ENCODE results near the gene EIF3L.

The EIF3L gene

DNA sequence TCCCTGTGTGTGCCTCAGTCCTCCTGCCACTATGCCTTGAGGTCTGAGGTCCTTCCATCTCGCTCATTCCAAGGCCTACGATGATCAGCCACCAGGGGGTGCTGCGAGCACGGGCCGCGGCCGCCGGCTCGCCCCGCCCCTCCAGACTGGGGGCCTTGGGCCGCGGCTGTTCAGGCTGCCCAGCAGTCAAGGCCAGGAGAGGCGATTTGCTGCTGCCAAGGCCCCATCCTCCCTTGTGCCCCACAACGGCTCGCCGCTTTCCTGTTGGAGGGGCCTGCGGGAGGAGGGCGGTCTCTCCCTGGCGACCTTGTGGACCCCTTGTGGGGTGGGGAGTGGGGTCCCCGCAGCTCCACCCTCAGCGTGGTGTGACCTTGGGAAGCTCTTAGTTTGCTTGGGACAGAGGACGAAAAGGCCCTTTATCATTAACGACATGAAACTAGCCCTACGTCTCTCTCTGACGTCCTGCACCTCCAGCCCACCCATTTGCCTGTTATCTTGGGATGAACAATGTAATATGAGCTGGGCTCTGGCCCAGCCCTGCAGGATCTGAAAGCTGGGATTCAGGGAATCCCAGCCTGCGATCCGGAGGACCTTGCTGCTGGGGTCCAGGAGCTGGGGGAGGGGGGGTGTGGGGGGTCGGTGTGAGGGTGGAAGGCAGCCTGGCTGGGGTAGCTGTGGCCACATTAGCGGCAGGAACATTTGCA lies 31.4 kb upstream of the EIF3L start:
- DNase-seq, result no peak

DNA sequence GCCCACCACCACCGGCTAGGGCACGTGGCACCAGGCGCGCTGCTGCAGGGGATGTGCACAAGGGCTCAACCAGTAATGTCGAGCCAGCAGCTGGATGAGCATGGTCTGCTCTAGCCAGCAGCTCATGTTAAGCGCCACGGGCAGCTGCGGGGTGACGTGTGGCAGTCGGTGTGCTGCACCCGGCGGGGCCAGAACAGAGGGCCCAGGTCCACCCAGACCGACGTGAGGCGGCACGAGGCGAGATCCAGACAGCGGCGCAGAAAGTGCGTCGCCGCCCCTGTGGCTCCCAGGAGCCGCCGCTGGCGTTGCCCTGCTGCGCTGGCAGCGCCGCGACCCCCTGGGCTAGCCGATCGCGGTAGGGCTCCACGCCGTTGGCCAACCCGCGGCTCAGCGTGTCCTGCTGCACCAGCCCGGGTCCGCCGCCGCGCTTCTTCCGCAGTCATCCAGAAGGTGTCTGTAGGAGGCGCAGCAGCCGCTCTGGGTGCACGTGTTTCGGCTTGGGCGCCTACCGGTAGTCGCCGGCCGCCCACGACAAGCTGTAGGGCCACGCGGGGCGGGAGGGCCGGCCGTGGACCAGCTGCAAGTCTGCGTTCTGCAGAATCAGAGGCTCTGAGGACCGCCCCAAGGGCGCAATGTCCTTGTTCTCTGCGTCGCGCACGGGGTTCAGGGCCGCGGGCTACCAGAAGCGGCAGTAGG lies 30.7 kb upstream of the EIF3L start:
- no peak for DNase-seq

DNA sequence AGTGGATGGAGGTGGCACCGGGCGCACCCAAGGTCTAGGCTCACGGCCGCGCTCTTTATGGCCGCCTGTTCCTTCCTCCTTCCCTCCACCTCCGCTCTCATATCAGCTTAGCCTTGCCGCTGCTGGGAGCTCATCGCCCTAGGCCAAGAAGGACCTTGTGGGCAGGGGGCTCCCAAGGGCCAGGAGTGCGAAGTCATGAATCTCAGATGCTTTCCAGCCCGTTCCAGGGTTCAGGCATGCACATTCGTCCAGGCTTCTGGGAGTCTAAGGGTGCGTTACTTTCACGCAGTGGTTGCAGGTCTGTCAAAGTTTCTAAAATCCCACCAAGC lies 30.1 kb upstream of the EIF3L start:
- DNase-seq, result no peak

DNA sequence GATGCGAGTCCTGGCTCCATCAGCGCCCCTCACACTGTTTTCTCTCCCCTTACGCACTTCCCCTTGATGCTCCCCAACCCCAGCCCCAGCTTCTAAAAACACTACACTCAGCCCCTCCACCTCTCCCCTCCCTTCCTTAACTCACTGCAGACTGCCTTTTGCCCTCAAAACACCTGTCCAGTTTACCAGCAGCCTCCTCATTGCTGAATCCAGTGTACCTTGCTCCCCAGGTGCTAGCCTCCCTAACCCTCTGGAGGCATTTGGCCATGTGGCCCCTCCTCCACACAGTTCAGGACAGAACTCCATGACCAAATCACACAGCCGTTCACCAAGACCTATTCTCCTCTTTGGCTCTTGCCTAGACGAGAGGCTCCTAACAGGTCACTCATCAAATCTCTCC lies 28.9 kb upstream of the EIF3L start:
- DNase-seq, result no peak

DNA sequence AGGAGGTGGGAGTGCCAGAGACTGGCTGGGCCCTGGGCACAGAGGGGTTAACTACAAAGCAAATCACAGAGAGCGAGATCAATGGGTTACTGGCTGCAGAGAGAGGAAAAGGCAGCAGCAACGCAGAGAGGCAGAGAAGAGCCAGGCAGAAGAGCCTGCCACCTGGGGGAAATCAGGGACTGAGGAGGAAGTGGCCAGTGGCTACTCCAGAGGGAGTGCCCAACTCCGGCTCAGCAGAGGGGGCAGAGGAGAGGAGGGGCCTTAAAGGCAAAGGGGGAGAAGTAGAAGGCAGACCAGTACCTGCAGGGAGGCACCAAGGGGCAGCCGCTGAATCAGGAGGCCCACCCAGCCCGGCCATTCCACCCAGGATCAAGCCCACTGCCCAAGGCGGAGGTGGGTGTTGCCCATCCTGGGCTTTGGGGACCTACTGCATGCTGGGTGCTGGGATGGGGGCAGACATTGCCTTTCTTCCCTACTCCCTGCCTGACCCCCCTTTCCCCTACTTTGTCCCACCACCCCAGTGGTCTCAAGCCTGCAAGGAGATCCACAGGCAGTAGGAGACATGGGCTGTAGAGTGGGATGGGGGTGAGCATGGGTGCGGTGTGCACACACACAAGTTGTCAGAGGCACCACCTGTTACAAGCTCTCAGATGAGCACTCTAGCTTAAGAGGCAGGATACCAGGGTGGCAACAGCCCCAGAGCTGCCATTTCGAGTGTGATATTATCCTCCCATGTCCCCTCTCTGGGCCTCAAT lies 27.0 kb upstream of the EIF3L start:
- DNase-seq, result no peak

DNA sequence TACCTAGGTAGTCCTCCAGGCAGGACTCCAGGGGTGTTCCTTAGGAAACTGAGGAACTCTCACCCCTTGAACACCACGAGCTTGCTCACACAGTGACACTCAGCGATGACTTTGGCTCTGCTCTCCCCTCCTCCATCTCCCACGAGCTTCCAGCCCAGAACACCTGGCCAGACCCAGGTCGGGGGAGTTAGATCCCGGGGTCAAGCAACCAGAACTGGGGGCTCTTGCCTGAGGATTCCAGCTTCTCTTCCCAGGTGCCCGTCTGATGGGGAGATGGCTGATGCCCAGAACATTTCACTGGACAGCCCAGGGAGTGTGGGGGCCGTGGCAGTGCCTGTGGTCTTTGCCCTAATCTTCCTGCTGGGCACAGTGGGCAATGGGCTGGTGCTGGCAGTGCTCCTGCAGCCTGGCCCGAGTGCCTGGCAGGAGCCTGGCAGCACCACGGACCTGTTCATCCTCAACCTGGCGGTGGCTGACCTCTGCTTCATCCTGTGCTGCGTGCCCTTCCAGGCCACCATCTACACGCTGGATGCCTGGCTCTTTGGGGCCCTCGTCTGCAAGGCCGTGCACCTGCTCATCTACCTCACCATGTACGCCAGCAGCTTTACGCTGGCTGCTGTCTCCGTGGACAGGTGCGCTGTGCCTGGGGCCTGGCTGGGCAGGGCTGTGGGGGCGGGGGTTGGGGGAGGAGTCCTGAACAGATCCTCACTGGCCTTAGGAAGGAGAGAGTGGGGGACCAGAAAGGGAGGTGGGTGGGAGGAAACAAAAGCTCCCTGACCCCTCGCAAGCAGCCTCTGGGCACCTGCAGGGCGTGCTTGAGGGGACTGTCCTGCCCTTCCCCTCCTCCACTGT lies 25.9 kb upstream of the EIF3L start, which contains the start of gene GALR3:
Gene GALR3, plus strand, starts transcription at position 249 of the 852 bp plus-strand sequence. Its CDS starts 25 bp downstream, at position 274.
- no peak for DNase-seq

DNA sequence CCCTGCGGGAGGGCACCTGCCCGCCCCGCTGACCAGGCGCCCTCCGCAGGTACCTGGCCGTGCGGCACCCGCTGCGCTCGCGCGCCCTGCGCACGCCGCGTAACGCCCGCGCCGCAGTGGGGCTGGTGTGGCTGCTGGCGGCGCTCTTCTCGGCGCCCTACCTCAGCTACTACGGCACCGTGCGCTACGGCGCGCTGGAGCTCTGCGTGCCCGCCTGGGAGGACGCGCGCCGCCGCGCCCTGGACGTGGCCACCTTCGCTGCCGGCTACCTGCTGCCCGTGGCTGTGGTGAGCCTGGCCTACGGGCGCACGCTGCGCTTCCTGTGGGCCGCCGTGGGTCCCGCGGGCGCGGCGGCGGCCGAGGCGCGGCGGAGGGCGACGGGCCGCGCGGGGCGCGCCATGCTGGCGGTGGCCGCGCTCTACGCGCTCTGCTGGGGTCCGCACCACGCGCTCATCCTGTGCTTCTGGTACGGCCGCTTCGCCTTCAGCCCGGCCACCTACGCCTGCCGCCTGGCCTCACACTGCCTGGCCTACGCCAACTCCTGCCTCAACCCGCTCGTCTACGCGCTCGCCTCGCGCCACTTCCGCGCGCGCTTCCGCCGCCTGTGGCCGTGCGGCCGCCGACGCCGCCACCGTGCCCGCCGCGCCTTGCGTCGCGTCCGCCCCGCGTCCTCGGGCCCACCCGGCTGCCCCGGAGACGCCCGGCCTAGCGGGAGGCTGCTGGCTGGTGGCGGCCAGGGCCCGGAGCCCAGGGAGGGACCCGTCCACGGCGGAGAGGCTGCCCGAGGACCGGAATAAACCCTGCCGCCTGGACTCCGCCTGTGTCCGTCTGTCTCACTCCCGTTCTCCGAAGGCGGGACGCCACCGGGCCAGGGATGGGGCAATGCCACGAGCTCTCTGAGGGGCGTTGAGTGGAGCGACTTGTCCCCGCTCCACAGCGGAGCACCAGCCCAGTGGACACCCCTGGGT lies 24.3 kb upstream of the EIF3L start:
- no peak for DNase-seq

DNA sequence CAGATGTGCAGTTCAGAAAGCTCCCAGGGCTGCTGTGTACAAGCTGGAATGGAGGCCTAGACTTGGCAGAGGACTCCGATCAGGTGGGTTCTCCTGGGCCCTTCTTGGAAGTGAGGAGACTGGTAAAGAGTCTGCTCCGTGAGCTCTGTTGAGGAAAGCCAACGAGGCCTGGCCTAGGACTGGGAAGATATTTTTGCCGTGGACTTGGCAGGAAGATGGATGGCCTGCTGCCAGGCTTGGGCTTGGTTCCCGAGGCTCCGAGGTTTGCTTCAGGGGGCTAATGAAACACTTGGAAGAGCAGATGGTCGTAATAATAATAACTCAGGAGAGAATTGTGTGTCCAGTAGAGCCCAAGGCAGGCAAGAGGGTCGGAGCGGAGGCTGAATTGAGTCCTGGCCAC lies 22.2 kb upstream of the EIF3L start:
- DNase-seq, result no peak

DNA sequence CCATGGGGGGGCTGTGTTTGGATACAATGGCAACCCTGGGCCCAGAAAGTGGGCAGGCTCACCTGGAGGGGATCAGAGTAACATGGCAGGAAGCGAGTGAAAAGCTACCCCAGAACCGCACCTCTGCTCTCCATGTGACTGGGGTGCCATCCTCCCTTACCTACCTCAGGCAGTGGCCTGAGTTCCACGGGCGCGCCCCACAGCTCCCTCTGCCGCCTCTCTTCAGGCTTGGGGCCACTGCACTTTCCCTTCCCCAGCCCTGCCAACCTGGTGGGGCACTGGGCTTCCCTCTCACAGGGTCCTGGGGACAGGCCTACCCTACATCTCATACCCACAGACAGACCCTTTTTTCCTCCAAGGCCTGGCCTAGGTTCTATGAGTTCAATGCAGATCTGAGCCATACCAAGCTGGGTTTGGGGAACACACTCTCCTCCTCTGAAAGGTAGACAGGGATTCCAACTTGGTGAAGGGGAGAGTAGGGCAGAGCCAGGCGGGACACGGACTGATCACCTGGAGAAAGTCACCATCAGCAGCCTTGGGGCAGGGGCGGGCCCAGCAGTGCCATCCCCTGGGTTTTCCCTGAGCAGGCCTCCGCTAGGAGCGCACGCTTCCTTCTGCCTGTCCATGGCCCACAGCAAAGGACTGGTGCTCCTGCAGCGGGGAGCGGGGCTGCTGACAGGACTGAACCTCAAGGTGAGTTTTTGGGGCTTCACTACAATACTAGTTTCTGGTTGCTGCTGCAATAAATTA lies 19.0 kb upstream of the EIF3L start:
- no peak for DNase-seq

DNA sequence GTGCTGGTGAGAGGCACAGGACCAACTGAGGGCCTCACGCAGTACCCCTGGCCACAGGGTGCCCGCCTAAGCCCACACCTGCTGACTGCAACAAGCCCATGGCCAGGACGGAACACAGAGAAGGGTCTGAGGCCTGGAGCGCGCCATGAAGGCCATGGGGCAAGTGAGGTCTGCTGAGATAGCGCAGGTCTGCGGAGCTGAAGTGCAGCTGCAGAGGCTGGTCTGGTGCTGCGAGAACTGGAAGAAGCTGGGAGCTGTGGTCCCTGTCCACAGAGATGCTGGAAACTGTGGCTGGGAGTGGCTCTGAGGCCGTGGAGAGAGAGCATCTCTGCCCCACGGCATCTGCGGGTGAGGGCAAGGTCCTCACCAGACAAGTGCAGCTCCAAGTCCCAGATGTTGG lies 17.7 kb upstream of the EIF3L start:
- no peak for DNase-seq

DNA sequence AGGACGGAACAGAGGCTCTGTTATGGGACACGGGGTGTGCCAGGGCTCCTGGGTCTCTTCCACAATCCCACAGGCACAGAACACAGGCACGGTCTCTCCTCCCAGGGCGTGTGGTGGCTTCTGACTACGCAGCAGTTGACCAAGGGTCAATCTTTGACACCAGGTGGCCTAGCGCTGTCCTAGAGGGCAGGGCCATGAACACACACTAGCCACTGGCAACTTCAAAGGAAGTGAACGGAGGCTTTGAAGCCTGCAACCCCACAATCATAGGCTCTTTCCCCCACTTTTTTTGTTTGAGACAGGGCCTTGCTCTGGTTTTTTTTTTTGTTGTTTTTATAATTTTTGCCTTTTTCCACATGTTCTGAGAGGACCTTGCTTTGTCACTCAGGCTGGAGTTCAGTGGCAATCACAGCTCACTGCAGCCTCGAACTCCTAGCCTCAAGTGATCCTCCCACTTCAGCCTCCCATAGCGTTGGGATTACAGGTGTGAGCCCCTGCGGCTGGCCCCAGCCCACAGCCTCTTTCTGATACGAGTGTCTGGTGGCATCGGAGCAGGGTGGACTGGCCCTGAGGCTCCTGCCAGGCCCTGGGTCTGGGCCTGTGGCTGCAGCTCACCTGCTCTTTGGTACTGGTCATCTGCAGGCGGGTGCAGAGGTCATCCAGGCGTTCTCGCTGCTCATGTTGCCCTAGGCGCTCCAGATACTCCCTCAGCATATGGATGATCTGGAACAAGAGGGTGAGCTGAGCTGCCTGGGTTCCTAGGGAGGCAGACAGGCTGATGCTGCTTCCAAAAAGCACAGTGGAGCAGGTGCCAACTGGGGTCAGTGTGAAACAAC lies 17.0 kb upstream of the EIF3L start:
- no peak for DNase-seq

DNA sequence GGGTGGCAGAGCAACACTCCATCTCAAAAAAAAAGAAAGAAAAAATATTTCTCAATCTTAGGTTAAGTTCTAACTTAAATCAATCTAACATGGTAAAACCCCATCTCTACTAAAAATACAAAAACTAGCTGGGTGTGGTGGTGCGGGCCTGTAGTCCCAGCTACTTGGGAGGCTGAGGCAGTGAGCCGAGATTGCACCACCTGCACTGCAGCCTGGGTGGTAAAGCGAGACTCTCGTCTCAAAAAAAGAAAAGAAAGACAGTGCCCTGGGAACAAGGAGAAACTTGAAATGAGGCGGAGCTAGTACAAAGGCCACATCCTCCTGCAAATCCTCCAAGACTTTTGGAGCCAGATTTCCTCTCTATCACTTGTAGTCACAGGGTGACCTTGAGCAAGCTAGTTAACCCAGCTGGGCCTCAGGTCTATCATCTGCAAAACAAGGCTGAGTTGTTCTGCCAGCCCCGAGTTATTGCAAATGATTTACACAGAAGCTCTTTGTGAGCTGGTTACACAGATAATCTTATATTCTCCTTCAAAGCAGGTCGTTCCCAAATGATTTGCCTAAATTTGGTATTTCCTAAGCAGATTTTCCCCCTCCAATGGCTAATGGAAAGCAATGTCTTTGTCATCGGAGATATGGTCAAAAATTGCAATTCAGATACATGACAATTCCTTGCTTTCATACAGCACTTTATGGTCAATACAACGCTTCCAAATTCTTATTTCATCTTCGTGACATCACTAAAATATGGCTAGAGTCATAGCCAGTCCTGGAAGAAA lies 7.0 kb upstream of the EIF3L start:
- DNase-seq, result no peak

DNA sequence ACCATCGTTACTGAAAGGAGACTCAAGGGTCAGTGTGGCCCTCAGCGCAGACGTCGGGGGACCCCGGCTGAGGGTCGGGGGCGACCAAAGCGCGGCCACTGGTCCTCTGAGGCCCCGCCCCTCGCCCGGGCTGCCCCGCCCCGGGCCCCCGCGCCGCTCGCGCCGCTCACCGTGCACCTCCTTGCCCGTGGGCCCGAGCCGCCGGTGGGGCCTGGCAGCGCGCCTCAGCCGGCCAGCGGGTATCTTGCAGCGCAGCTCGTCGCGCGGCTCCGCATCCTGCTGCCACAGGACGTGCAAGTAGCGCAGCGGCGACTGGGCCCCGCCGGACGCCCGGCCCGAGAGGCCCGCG lies 5.5 kb upstream of the EIF3L start:
- DNase-seq, result no peak

DNA sequence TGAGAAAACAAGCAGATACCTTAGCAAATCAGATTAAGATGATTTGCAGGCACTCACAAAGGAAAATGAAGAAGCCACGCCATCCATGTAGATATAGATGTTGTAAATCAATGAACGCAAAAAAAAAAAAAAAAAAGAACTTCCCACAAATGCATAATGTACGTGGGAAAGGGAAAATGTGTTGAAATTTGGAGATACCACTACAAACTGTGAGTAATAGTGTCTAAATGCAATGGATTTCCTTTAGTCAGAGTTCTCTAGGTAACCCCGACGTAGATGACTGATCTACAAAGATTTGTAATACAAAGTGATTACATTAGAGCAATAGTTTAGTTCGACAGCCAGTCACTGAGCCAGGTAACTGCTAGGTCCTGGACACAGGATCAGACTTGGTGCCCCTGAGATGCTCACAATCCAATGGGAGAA lies 4.3 kb upstream of the EIF3L start:
- DNase-seq, result no peak

DNA sequence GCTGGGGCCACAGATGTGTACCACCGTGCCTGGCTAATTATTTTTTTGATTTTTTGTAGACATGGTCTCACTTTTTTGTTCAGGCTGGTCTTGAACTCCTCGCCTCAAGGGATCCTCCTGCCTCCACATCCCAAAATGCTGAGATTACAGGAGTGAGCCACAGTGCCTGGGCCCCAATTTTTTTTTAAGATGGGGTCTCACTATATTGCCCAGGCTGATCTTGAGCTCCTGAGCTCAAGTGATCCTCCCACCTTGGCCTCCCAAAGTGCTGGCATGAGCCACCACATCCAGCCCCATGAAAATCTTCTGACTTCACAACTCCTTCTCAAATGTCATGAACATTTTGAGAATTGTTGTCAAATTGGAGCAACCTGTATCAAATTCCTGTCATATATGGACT lies 2.8 kb upstream of the EIF3L start:
- no peak for DNase-seq

DNA sequence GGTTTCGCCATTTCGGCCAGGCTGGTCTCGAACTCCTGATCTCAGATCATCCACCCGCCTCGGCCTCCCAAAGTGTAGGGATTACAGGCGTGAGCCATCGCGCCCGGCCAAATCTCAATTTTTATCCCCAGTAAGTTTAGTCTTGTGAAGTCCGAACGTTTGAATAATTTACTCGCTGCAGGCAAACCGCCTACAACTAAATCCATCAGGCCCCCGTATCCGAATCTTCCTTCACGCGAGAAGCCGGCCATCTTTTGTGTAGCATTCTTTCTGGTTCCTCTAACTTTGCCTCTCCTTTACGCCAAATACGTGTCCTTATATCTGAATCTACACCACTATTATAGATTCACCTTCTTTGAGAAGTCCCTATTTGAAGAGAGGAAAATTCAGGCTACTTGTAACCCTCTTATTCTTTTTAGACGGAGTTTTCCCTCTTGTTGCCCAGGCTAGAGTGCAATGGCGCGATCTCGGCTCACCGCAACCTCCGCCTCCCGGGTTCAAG lies 581 bp upstream of the EIF3L start:
- DNase-seq, result no peak

DNA sequence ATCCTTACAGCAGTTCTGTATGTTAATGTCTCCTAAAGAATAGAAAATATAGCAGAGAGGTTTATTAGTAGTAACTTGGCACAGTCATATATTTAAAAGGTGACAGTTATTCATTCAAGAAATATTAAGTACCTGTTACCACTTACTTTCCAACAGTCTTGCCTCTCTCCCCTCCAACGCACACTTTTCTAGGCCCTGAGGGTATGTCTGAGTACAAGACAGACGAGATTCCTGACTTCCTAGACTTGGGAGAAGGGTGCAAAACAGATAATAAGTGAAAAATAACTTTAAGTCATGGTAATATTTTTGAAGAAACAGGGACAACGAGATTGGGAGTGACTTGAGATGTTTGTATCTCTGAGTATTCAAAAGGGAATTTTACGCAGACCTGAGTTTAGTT lies 1.6 kb downstream of the EIF3L start:
- no peak for DNase-seq

DNA sequence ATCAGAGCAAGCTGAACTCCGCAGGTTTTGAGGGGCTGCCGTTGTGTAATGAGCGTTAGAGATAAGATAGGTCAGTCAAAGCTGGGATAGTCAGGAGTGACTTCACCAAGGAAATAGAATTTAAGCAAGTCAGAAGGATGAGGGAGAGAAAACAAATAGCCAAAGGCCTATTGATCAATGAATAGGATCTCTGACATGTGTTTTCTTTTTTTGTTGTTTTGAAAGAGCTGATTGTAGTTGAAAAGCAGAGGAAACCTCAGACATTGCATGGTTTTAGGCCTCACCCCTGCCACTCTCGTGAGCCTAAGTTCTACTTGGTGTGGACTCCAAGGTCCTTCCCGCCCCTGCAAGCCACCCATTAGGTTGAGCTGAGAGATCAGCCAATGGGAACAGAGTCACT lies 3.2 kb downstream of the EIF3L start:
- no peak for DNase-seq

DNA sequence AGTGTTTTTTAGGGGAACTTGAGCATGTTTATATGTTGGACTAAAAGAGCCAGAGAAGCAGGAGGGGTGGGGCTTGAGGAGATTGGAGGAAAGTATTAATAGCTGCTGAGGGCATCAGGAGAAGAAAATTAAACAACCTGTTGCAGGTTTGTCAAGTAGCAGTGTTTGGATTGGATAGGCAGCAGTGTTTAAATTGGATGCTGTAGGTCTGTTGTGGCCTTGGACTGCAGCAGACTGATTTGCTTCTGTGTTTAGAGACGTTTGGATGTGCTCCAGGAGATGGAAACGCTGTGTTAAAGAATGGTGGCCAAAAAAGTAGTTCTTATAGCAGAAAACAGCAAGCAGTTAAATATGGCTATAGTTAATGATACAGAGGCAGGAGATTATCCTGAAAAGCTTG lies 5.7 kb downstream of the EIF3L start:
- no peak for DNase-seq

Data from SIG-M5 (cell line).